ENCODE results near the gene ETV7.

ETV7 gene

GRCh38 chr6:36383606-36384005, 3.9 kb downstream of the ETV7 start:
- TF ChIP-seq EGR1 (IDR thresholded peaks at IDR 0.05) (no peak), TCF12 (IDR thresholded peaks at IDR 0.05; ENCODE audit: low read depth) (no peak), CREB1 (IDR thresholded peaks at IDR 0.05; ENCODE audit: low read depth) (no peak), RAD21 (IDR thresholded peaks at IDR 0.05; ENCODE audit: low read depth) (no peak), YY1 (IDR thresholded peaks at IDR 0.05; ENCODE audit: low read depth) (no peak), TEAD4 (IDR thresholded peaks at IDR 0.05) (no peak)

GRCh38 chr6:36382976-36383375, 4.5 kb downstream of the ETV7 start:
- TF ChIP-seq USF1 (IDR thresholded peaks at IDR 0.05): no peak
- no peak for TF ChIP-seq TAF1 (IDR thresholded peaks at IDR 0.05; ENCODE audit: low read depth)
- TF ChIP-seq, protein P1, sequence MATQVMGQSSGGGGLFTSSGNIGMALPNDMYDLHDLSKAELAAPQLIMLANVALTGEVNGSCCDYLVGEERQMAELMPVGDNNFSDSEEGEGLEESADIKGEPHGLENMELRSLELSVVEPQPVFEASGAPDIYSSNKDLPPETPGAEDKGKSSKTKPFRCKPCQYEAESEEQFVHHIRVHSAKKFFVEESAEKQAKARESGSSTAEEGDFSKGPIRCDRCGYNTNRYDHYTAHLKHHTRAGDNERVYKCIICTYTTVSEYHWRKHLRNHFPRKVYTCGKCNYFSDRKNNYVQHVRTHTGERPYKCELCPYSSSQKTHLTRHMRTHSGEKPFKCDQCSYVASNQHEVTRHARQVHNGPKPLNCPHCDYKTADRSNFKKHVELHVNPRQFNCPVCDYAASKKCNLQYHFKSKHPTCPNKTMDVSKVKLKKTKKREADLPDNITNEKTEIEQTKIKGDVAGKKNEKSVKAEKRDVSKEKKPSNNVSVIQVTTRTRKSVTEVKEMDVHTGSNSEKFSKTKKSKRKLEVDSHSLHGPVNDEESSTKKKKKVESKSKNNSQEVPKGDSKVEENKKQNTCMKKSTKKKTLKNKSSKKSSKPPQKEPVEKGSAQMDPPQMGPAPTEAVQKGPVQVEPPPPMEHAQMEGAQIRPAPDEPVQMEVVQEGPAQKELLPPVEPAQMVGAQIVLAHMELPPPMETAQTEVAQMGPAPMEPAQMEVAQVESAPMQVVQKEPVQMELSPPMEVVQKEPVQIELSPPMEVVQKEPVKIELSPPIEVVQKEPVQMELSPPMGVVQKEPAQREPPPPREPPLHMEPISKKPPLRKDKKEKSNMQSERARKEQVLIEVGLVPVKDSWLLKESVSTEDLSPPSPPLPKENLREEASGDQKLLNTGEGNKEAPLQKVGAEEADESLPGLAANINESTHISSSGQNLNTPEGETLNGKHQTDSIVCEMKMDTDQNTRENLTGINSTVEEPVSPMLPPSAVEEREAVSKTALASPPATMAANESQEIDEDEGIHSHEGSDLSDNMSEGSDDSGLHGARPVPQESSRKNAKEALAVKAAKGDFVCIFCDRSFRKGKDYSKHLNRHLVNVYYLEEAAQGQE (IDR thresholded peaks at IDR 0.05; ENCODE audit: low read depth): no peak
- no peak for TF ChIP-seq RAD21 (IDR thresholded peaks at IDR 0.05; ENCODE audit: low read depth)
- TF ChIP-seq TCF12 (IDR thresholded peaks at IDR 0.05; ENCODE audit: low read depth): no peak
- TF ChIP-seq NFIC (IDR thresholded peaks at IDR 0.05): no peak
- no peak for TF ChIP-seq YY1 (IDR thresholded peaks at IDR 0.05; ENCODE audit: low read depth)
- TF ChIP-seq FOXM1 (IDR thresholded peaks at IDR 0.05; ENCODE audit: borderline replicate concordance, low read depth): no peak
- no peak for TF ChIP-seq CREB1 (IDR thresholded peaks at IDR 0.05; ENCODE audit: low read depth)
- TF ChIP-seq EGR1 (IDR thresholded peaks at IDR 0.05): no peak
- no peak for TF ChIP-seq TEAD4 (IDR thresholded peaks at IDR 0.05)
- TF ChIP-seq CEBPB (IDR thresholded peaks at IDR 0.05): no peak
- TF ChIP-seq EP300 (IDR thresholded peaks at IDR 0.05; ENCODE audit: borderline replicate concordance): no peak
- TF ChIP-seq, protein P2, sequence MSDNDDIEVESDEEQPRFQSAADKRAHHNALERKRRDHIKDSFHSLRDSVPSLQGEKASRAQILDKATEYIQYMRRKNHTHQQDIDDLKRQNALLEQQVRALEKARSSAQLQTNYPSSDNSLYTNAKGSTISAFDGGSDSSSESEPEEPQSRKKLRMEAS (IDR thresholded peaks at IDR 0.05): no peak
- TF ChIP-seq ZBTB7A (IDR thresholded peaks at IDR 0.05; ENCODE audit: low read depth): no peak

DNA sequence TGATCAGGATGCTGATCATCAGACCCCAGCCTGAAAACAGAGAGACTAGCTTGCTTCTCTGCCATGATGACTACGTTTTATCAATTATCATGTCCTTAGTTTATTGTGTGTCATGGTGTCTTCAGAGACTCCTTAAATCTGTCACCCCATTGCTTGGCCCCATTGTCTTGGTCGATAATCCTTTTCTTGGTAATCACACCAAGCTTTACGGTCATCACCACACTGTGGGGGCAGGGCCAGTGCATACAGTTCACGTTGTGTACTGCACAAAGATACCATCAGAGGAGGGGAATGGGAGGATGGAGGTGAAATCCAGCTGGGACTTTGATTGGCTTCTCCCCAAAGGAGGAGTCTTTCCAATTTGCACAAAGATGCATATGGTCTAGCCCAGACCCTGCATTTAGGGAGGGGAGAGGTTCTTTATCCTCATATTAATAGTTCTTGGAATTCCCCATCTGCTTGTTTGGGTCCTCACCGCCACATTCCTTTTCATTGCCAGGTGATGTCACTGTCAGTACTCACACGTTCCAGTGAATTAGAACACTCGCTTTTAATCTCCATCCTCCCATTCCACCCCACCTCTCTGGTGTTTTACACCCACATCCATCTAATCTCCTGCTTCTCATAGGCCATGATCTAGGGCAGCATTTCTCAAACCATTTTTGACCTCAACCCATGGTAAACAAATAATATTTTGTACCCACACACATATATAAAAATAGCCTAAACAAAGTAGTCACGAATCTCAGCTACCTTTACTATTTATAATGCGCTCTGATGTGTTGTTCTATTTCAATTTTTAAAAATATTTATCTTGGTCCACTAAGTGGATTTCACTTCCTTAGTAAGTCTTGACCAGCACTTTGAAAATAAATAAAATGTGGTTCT, 5.7 kb downstream of the ETV7 start:
- TF ChIP-seq CREB1 (IDR thresholded peaks at IDR 0.05; ENCODE audit: low read depth) (no peak), ZBTB7A (IDR thresholded peaks at IDR 0.05; ENCODE audit: low read depth) (no peak), TAF1 (IDR thresholded peaks at IDR 0.05; ENCODE audit: low read depth) (no peak), EP300 (IDR thresholded peaks at IDR 0.05; ENCODE audit: borderline replicate concordance) (no peak), TEAD4 (IDR thresholded peaks at IDR 0.05) (no peak), USF1 (IDR thresholded peaks at IDR 0.05) (no peak), RAD21 (IDR thresholded peaks at IDR 0.05; ENCODE audit: low read depth) (no peak), NFIC (IDR thresholded peaks at IDR 0.05) (no peak), FOXM1 (IDR thresholded peaks at IDR 0.05; ENCODE audit: borderline replicate concordance, low read depth) (no peak), EGR1 (IDR thresholded peaks at IDR 0.05) (no peak), YY1 (IDR thresholded peaks at IDR 0.05; ENCODE audit: low read depth) (no peak), CEBPB (IDR thresholded peaks at IDR 0.05) (no peak), TCF12 (IDR thresholded peaks at IDR 0.05; ENCODE audit: low read depth) (no peak)
- TF ChIP-seq, protein P1 (IDR thresholded peaks at IDR 0.05; ENCODE audit: low read depth): no peak
- TF ChIP-seq, protein P2 (IDR thresholded peaks at IDR 0.05): no peak

- no peak for TF ChIP-seq TAF1 (IDR thresholded peaks at IDR 0.05; ENCODE audit: low read depth)
- no peak for TF ChIP-seq EGR1 (IDR thresholded peaks at IDR 0.05)
- TF ChIP-seq TEAD4 (IDR thresholded peaks at IDR 0.05): no peak
- TF ChIP-seq RAD21 (IDR thresholded peaks at IDR 0.05; ENCODE audit: low read depth): no peak
- TF ChIP-seq EP300 (IDR thresholded peaks at IDR 0.05; ENCODE audit: borderline replicate concordance): no peak
- TF ChIP-seq NFIC (IDR thresholded peaks at IDR 0.05): no peak
- TF ChIP-seq CEBPB (IDR thresholded peaks at IDR 0.05): no peak
- no peak for TF ChIP-seq TCF12 (IDR thresholded peaks at IDR 0.05; ENCODE audit: low read depth)
- TF ChIP-seq FOXM1 (IDR thresholded peaks at IDR 0.05; ENCODE audit: borderline replicate concordance, low read depth): no peak
- no peak for TF ChIP-seq USF1 (IDR thresholded peaks at IDR 0.05)
- TF ChIP-seq, protein P1 (IDR thresholded peaks at IDR 0.05; ENCODE audit: low read depth): no peak
- no peak for TF ChIP-seq CREB1 (IDR thresholded peaks at IDR 0.05; ENCODE audit: low read depth)
- no peak for TF ChIP-seq YY1 (IDR thresholded peaks at IDR 0.05; ENCODE audit: low read depth)
- no peak for TF ChIP-seq ZBTB7A (IDR thresholded peaks at IDR 0.05; ENCODE audit: low read depth)
- TF ChIP-seq, protein P2 (IDR thresholded peaks at IDR 0.05): no peak
These were observed 7.3 kb downstream of the ETV7 start for GRCh38 chr6:36380166-36380565.
